Body of pancreas (tissue), 4 donors: ENCODE measurements around the gene LCE3C. TPM values are rescaled to one million over a fixed set of nuclear protein-coding genes. Genes with fewer than 3 reads are reported as not detected.

ENCODE experiments used
- ATAC-seq: fragments of 150-250 bp; one replicate; pipeline ENCODE4 v1.9.1; 2016
- DNase-seq, 4 donors: peaks; one replicate each; pipeline ENCODE4 v3.0.0-alpha.2; 2019
- H3K27ac ChIP-seq, 4 donors: fragments of 200-600 bp; sonication (generic); 1 replicate in 3 of 4; 2 replicates in 1 of 4; pipeline versions ENCODE4 v1.5.1 to v1.6.1; 2016 to 2019; ENCODE audit warnings: mild to moderate bottlenecking in 1 of 4, mixed read lengths in 1 of 4, moderate library complexity in 1 of 4
- H3K27me3 ChIP-seq, 2 donors: fragments of 200-600 bp; sonication (generic); one replicate each; pipeline ENCODE4 v1.6.0; 2016; ENCODE audit warnings: mild to moderate bottlenecking in 1 of 2
- H3K36me3 ChIP-seq, 2 donors: fragments of 200-600 bp; sonication (generic); replicated peaks in 1 of 2; 2 replicates each; pipeline ENCODE4 v1.5.1; 2016; ENCODE audit warnings: low read depth in 2 of 2; ENCODE audit not compliant: insufficient read depth in 1 of 2
- H3K4me1 ChIP-seq: fragments of 200-600 bp; sonication (generic); one replicate; pipeline ENCODE4 v1.6.0; 2016
- H3K4me3 ChIP-seq, 2 donors: fragments of 200-600 bp; sonication (generic); 1 replicate in 1 of 2; 2 replicates in 1 of 2; pipeline ENCODE4 v1.5.1; 2016 to 2019
- H3K9me3 ChIP-seq, 3 donors: fragments of 200-600 bp; sonication (generic); 1 replicate in 2 of 3; 2 replicates in 1 of 3; pipeline ENCODE4 v1.5.1; 2016
- POLR2A ChIP-seq, 3 donors: fragments of 450-650 bp; IDR thresholded peaks; one replicate each; pipeline ENCODE4 v1.6.1; 2016; ENCODE audit warnings: antibody characterized with exemption in 3 of 3, mild to moderate bottlenecking in 2 of 3
- WGBS, 2 donors: methylation state at CpG; one replicate each; pipeline ENCODE4 v1.1.5; 2017; 5-methylcytosine and 5-hydroxymethylcytosine counted together
- intact Hi-C: fragments of 100-400 bp; cut with DNase I; formaldehyde crosslinking; loops from one replicate; pipeline ENCODE4 v1.15.1; 2023
- total RNA-seq, 2 donors: library from RNA; depleted of rRNA; stranded (reverse); fragments of >200 nt; gene quantifications; one replicate each; pipeline ENCODE4 v1.1.0, GENCODE V29; 2016
- TF ChIP-seq, protein P1 (sequence below), 7 experiments: fragments of 450-650 bp in 4 of 7; fragments of 200-600 bp in 3 of 7; sonication (generic) in 3 of 7; IDR thresholded peaks; one replicate each; pipeline ENCODE4 v1.5.1; 2016 to 2019; ENCODE audit warnings: antibody characterized with exemption in 7 of 7

LCE3C gene
- total RNA-seq, 2 donors from 2014 or later: not detected

GRCh38 chr1:152621993-152622392 is 22.0 kb downstream of the LCE3C start:
- no peak overlapping the region for H3K27ac ChIP-seq
- H3K36me3 ChIP-seq: no peaks in the 10 kb centered on the region
- H3K27me3 ChIP-seq: no peaks in the 10 kb centered on the region
- ATAC-seq (no peak), DNase-seq (no peak)
- peaks cover 0 to 16% (median 2%) of the 10 kb centered on the region in 3 donors for H3K9me3 ChIP-seq
- H3K4me3 ChIP-seq: no peak overlapping the region
- intact Hi-C loops: no loop called here
- no peaks in the 10 kb centered on the region for H3K4me1 ChIP-seq
- TF ChIP-seq, protein P1, sequence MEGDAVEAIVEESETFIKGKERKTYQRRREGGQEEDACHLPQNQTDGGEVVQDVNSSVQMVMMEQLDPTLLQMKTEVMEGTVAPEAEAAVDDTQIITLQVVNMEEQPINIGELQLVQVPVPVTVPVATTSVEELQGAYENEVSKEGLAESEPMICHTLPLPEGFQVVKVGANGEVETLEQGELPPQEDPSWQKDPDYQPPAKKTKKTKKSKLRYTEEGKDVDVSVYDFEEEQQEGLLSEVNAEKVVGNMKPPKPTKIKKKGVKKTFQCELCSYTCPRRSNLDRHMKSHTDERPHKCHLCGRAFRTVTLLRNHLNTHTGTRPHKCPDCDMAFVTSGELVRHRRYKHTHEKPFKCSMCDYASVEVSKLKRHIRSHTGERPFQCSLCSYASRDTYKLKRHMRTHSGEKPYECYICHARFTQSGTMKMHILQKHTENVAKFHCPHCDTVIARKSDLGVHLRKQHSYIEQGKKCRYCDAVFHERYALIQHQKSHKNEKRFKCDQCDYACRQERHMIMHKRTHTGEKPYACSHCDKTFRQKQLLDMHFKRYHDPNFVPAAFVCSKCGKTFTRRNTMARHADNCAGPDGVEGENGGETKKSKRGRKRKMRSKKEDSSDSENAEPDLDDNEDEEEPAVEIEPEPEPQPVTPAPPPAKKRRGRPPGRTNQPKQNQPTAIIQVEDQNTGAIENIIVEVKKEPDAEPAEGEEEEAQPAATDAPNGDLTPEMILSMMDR (IDR thresholded peaks at IDR 0.05): no peak
- TF ChIP-seq POLR2A (IDR thresholded peaks at IDR 0.05): no peak
- 73 to 75% methylated on average over 3 of the region's 3 CpGs for WGBS, 2 donors

DNA sequence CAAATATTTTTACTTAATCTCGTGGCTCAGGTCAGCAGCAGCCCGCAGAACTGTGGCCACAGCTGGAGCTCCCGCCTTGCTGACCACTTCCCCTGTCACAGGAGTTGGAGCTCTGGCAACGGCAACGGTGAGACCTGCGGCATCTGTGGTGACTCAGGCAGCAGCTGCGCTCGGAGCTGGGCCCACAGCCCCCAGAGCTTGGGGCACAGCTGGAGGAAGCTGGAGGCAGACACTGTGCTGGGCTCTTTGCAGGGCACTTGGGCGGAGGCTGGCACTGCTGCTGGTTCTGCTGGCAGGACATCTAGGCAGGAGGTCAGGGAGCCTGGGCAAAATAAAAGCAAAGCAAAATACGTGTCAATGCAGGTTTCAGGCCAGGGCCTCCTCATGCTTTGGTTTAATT is 22.8 kb downstream of the LCE3C start, which contains the start of gene LCE3A:
Gene LCE3A, minus strand, starts transcription at position 301 of the 400 bp plus-strand sequence. Its CDS starts 0 bp downstream, at position 301.
- intact Hi-C loops: no loop called here
- ATAC-seq (no peak), DNase-seq (no peak)
- Histone ChIP-seq H3K27me3 (no peaks in the 10 kb centered on the region), H3K27ac (no peak within 1 kb of the TSS), H3K4me1 (no peaks in the 10 kb centered on the region), H3K9me3 (peaks cover 0 to 16% (median 2%) of the 10 kb centered on the region in 3 donors), H3K36me3 (no peaks in the 10 kb centered on the region), H3K4me3 (no peak within 1 kb of the TSS)
- TF ChIP-seq, protein P1 (IDR thresholded peaks at IDR 0.05): no peak
- no peak for TF ChIP-seq POLR2A (IDR thresholded peaks at IDR 0.05)
- 50 to 64% methylated on average over 7 to 10 of the region's 10 CpGs for WGBS, 2 donors

DNA sequence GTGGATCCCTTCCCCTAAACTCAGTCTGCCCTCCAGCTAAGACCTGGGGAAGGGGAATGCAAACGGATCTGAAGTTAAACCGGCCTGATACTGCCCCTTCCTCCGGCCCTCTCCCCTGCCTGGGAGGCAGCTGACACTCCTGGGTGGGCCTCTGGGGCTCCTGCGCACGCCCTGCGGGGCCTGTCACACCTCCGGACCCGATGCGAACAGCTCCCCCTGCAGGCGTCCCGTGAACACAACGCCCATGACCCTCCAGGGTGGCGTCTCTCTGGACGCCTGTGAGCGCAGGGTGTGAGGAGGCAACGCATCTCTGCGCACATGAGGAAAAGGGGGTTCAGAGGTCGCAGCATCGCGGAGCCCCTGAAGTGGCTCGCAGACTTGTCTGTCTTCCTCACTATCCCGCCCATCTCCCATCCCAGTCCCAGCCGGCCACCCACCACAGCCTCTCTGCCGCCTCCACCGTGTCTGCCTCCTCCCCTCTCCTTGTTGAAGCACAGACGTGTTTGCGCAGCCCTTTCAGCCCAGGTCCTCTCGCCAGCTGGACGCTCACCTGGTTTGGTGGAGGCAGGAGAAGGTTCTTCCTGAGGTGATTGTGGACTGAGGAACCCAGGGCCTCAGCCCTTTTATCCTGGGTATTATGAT is 23.3 kb downstream of the LCE3C start:
- H3K4me3 ChIP-seq: no peak overlapping the region
- H3K27me3 ChIP-seq: no peaks in the 10 kb centered on the region
- no peaks in the 10 kb centered on the region for H3K36me3 ChIP-seq
- intact Hi-C loops: no loop called here
- H3K9me3 ChIP-seq: peaks cover 0 to 15% (median 2%) of the 10 kb centered on the region in 3 donors
- no peak for DNase-seq
- H3K27ac ChIP-seq: no peak overlapping the region
- H3K4me1 ChIP-seq: no peaks in the 10 kb centered on the region
- WGBS, 2 donors: 23 to 28% methylated on average over 16 to 29 of the region's 29 CpGs
- TF ChIP-seq, protein P1 (IDR thresholded peaks at IDR 0.05): no peak
- TF ChIP-seq POLR2A (IDR thresholded peaks at IDR 0.05): no peak
- ATAC-seq: no peak

- no peak for TF ChIP-seq POLR2A (IDR thresholded peaks at IDR 0.05)
- TF ChIP-seq, protein P1 (IDR thresholded peaks at IDR 0.05): no peak
- ATAC-seq (no peak), DNase-seq (no peak)
- WGBS, 2 donors: 29 to 46% methylated on average over 1 of the region's 1 CpG
- no peak overlapping the region for H3K27ac ChIP-seq
- H3K4me1 ChIP-seq: no peaks in the 10 kb centered on the region
- intact Hi-C loops: no loop called here
- H3K36me3 ChIP-seq: no peaks in the 10 kb centered on the region
- H3K4me3 ChIP-seq: no peak overlapping the region
- H3K9me3 ChIP-seq: peaks cover 0 to 8% (median 0%) of the 10 kb centered on the region in 3 donors
- no peaks in the 10 kb centered on the region for H3K27me3 ChIP-seq
Measured at GRCh38 chr1:152626744-152627143, 26.7 kb downstream of the LCE3C start.

GRCh38 chr1:152630596-152630995 is 30.6 kb downstream of the LCE3C start:
- H3K27ac ChIP-seq: no peak overlapping the region
- H3K4me1 ChIP-seq: no peaks in the 10 kb centered on the region
- H3K4me3 ChIP-seq: no peak overlapping the region
- DNase-seq (no peak), ATAC-seq (no peak)
- intact Hi-C loops: no loop called here
- peaks cover 0 to 8% (median 0%) of the 10 kb centered on the region in 3 donors for H3K9me3 ChIP-seq
- TF ChIP-seq, protein P1 (IDR thresholded peaks at IDR 0.05): no peak
- TF ChIP-seq POLR2A (IDR thresholded peaks at IDR 0.05): no peak
- H3K36me3 ChIP-seq: no peaks in the 10 kb centered on the region
- 81 to 82% methylated on average over 3 of the region's 3 CpGs for WGBS, 2 donors
- H3K27me3 ChIP-seq: no peaks in the 10 kb centered on the region
